Pancreas (tissue), 10 donors: ENCODE results near the gene UGDH. TPM values are rescaled to one million over a fixed set of nuclear protein-coding genes. Genes with fewer than 3 reads are reported as not detected.
A peak's percentile ranks its signal among the peaks of the same experiment; 100 is the strongest.

Experiments
- ATAC-seq, 4 donors: fragments of 200-7000 bp; cut with Tn5 transposase; one replicate each; pipeline versions ENCODE4 v1.8.0 to v1.9.1; 2020; ENCODE audit warnings: mild to moderate bottlenecking in 4 of 4, moderate library complexity in 4 of 4
- DNase-seq, 6 donors: peaks; one replicate each; pipeline ENCODE4 v3.0.0-alpha.2; 2020
- FAIRE-seq: peaks from 2 replicates; lab custom pipeline; 2012; peaks lifted over from hg19 to GRCh38; lab: Jason Lieb, UNC
- H3K27ac ChIP-seq, 4 donors: fragments of 200-600 bp; sonication (generic); 1 replicate in 3 of 4; 2 replicates in 1 of 4; pipeline versions ENCODE4 v1.5.0 to v1.8.0; 2020
- H3K27me3 ChIP-seq, 4 donors: fragments of 200-600 bp; one replicate each; pipeline ENCODE4 v1.8.0; 2021
- H3K36me3 ChIP-seq, 3 donors: fragments of 200-600 bp; sonication (generic) in 1 of 3; one replicate each; pipeline versions ENCODE4 v1.5.0 to v1.8.0; 2020 to 2021
- H3K4me1 ChIP-seq, 3 donors: fragments of 200-600 bp; one replicate each; pipeline ENCODE4 v1.8.0; 2021
- H3K4me3 ChIP-seq, 4 donors: fragments of 200-600 bp; sonication (generic) in 2 of 4; one replicate each; pipeline versions ENCODE4 v1.5.0 to v1.8.0; 2020 to 2021
- H3K9me3 ChIP-seq, 4 donors: fragments of 200-600 bp; one replicate each; pipeline ENCODE4 v1.8.0; 2021
- WGBS, 2 donors: extraction: QIAGEN DNeasy Blood & Tissue Kit; methylation state at CpG; one replicate each; pipeline ENCODE4 v1.1.7; 2013; 5-methylcytosine and 5-hydroxymethylcytosine counted together
- intact Hi-C, 3 donors: fragments of 100-400 bp; cut with DNase I; formaldehyde crosslinking; loops; one replicate each; pipeline versions ENCODE4 v1.11.1 to v1.14.2; 2022
- polyA plus RNA-seq, 2 donors: library from polyadenylated mRNA; stranded (reverse); fragments of 200-250 nt; gene quantifications; one replicate each; pipeline ENCODE4 v1.2.3, GENCODE V29; 2013
- total RNA-seq, 6 donors: library from RNA; stranded (reverse); fragmentation: NEBNext Ultra II Directional in 4 of 6; extraction: Animal tissue kit (Norgen Biotek cat#: 25700) in 4 of 6; gene quantifications; one replicate each; pipeline versions ENCODE4 v1.2.1 to v1.2.4, GENCODE V29; 2021 to 2023
- TF ChIP-seq, protein P1 (sequence below), 4 donors: fragments of 200-600 bp; sonication (generic) in 3 of 4; IDR thresholded peaks; one replicate each; pipeline versions ENCODE4 v1.5.0 to v1.8.0; 2021; ENCODE audit warnings: antibody characterized with exemption in 4 of 4
- donor health status: healthy with polysubstance abuse.
- donor health status: DM: no; HTN: no; CAD: no; lungs with moderate emphysema.
- donor health status: DM: no; HTN: no; CAD: no.
- donor health status: control.
- donor health status: control.
- donor health status: Bipolar disorder and iron deficiency.
- donor health status: DM: yes; HTN: yes; CAD: no.
- donor health status: DM: no; HTN: no; CAD: no.
- donor health status: DM: no; HTN: no; CAD: no.
- donor health status: DM: yes; HTN: yes; CAD: no.

UGDH gene
- total and polyA plus RNA-seq, 8 donors, result 7.0 to 84.8 (median 39.2) TPM

DNA sequence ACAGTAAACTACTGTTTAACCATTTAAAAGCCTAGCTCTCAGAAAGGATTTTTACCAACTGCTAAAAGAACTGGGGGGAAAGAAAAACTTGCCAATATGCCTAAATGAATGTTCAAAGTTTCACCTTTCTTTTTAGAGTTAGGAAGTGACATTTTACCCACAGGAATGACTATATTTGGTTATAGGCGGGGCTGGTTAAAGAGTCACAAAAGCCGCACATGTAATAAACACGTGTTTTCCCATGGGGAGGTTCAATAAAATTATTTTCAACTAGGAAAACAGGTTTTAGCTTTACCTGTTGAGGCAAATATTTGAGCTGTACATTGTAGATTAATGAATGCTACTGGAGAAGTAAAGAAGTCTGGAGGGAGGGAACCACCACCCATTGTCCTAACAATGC, 41.6 kb upstream of the UGDH start:
- ATAC-seq (peak; percentile 86 to 90 (median 88)), DNase-seq (peak in 3 of 6 donors; percentile 47 to 52 (median 51)), FAIRE-seq (no peak)
- H3K9me3 ChIP-seq, result no peaks in the 10 kb centered on the region
- 15 to 22% methylated on average over 3 of the region's 3 CpGs for WGBS, 2 donors
- no peaks in the 10 kb centered on the region for H3K27me3 ChIP-seq
- intact Hi-C loops, result no loop called here
- peak overlapping the region in 1 of 4 donors; percentile 11 for H3K4me3 ChIP-seq
- no peaks in the 10 kb centered on the region for H3K36me3 ChIP-seq
- peak overlapping the region in 3 of 4 donors; percentile 7 to 82 (median 71) for H3K27ac ChIP-seq
- TF ChIP-seq, protein P1, sequence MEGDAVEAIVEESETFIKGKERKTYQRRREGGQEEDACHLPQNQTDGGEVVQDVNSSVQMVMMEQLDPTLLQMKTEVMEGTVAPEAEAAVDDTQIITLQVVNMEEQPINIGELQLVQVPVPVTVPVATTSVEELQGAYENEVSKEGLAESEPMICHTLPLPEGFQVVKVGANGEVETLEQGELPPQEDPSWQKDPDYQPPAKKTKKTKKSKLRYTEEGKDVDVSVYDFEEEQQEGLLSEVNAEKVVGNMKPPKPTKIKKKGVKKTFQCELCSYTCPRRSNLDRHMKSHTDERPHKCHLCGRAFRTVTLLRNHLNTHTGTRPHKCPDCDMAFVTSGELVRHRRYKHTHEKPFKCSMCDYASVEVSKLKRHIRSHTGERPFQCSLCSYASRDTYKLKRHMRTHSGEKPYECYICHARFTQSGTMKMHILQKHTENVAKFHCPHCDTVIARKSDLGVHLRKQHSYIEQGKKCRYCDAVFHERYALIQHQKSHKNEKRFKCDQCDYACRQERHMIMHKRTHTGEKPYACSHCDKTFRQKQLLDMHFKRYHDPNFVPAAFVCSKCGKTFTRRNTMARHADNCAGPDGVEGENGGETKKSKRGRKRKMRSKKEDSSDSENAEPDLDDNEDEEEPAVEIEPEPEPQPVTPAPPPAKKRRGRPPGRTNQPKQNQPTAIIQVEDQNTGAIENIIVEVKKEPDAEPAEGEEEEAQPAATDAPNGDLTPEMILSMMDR (IDR thresholded peaks at IDR 0.05), result no peak
- H3K4me1 ChIP-seq, result peaks cover 14 to 25% (median 23%) of the 10 kb centered on the region in 3 donors

GRCh38 chr4:39565878-39566600, 38.8 kb upstream of the UGDH start:
- no peak overlapping the region for H3K4me3 ChIP-seq
- ATAC-seq, result no peak
- H3K27ac ChIP-seq, result no peak overlapping the region
- DNase-seq, result no peak
- no peaks in the 10 kb centered on the region for H3K36me3 ChIP-seq
- intact Hi-C loops, result no loop called here
- TF ChIP-seq, protein P1 (IDR thresholded peaks at IDR 0.05), result no peak
- no peaks in the 10 kb centered on the region for H3K9me3 ChIP-seq
- FAIRE-seq, result no peak
- H3K4me1 ChIP-seq, result peaks cover 14 to 24% (median 23%) of the 10 kb centered on the region in 3 donors
- H3K27me3 ChIP-seq, result no peaks in the 10 kb centered on the region
- 96 to 97% methylated on average over 6 of the region's 6 CpGs for WGBS, 2 donors

DNA sequence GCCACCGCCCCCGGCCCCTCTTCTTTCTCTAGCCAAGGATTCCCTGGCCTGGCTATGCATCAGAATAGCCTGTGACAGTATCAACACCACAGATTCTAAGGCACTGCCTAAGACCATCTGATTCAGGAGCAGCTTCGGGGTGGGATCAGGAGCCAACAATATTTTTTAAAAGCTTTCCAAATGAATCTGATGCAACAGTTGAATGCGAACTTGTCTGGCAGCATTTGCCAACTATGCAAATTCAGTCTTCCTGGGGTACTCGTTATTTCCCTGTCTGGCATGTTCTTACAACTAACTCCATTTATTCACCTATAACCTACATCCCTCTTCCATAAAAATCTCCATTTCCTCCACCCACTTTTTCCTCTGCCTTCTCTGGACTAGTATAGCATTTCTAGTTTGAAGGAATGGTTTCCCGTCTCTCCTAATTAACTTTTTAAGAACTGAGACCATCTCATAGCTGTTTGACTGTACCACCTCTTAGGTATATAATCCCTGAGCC, 36.2 kb upstream of the UGDH start:
- FAIRE-seq, result no peak
- H3K4me1 ChIP-seq, result peaks cover 6 to 16% (median 15%) of the 10 kb centered on the region in 3 donors
- no peak overlapping the region for H3K27ac ChIP-seq
- H3K27me3 ChIP-seq, result no peaks in the 10 kb centered on the region
- no peaks in the 10 kb centered on the region for H3K9me3 ChIP-seq
- intact Hi-C loops, result no loop called here
- no peak overlapping the region for H3K4me3 ChIP-seq
- no peak for ATAC-seq
- WGBS, 2 donors, result 77 to 86% methylated on average over 6 of the region's 6 CpGs
- no peak for DNase-seq
- TF ChIP-seq, protein P1 (IDR thresholded peaks at IDR 0.05), result no peak
- no peaks in the 10 kb centered on the region for H3K36me3 ChIP-seq

- no peak overlapping the region for H3K4me3 ChIP-seq
- TF ChIP-seq, protein P1 (IDR thresholded peaks at IDR 0.05), result no peak
- 96 to 97% methylated on average over 5 of the region's 5 CpGs for WGBS, 2 donors
- FAIRE-seq, result no peak
- H3K9me3 ChIP-seq, result no peaks in the 10 kb centered on the region
- peaks cover 5 to 18% (median 10%) of the 10 kb centered on the region in 3 donors for H3K4me1 ChIP-seq
- no peaks in the 10 kb centered on the region for H3K27me3 ChIP-seq
- intact Hi-C loops, result no loop called here
- H3K36me3 ChIP-seq, result no peaks in the 10 kb centered on the region
- H3K27ac ChIP-seq, result no peak overlapping the region
- no peak for DNase-seq
- ATAC-seq, result no peak
These were observed 35.6 kb upstream of the UGDH start for GRCh38 chr4:39562792-39563191.

- FAIRE-seq, result no peak
- TF ChIP-seq, protein P1 (IDR thresholded peaks at IDR 0.05), result no peak
- no peak for DNase-seq
- no peaks in the 10 kb centered on the region for H3K27me3 ChIP-seq
- H3K4me3 ChIP-seq, result no peak overlapping the region
- intact Hi-C loops, result no loop called here
- ATAC-seq, result peak in 1 of 4 donors; percentile 11
- peaks cover 11 to 25% (median 18%) of the 10 kb centered on the region in 3 donors for H3K4me1 ChIP-seq
- H3K9me3 ChIP-seq, result no peaks in the 10 kb centered on the region
- WGBS, 2 donors, result 61 to 66% methylated on average over 9 of the region's 9 CpGs
- H3K36me3 ChIP-seq, result peaks cover 0 to 4% (median 0%) of the 10 kb centered on the region in 3 donors
- peak overlapping the region; percentile 24 to 84 (median 27) for H3K27ac ChIP-seq
These were observed 32.4 kb upstream of the UGDH start for GRCh38 chr4:39559626-39560025.
